Upper lobe of left lung (tissue), 4 donors: ENCODE results near the gene SYNE2.

Experiments
- EP300 ChIP-seq, 4 donors: sonication (generic); formaldehyde crosslinking; IDR thresholded peaks; one replicate each; pipeline ENCODE4 v1.5.1; 2017; ENCODE audit warnings: antibody characterized with exemption in 4 of 4, control low read depth in 2 of 4
- POLR2A ChIP-seq, 4 donors: fragments of 450-650 bp; IDR thresholded peaks; one replicate each; pipeline ENCODE4 v1.5.1; 2016 to 2017; ENCODE audit warnings: antibody characterized with exemption in 4 of 4, mild to moderate bottlenecking in 2 of 4
- POLR2AphosphoS5 ChIP-seq, 2 donors: sonication (generic); formaldehyde crosslinking; IDR thresholded peaks; one replicate each; pipeline ENCODE4 v1.5.1; 2017; ENCODE audit warnings: antibody characterized with exemption in 2 of 2
- TF ChIP-seq, protein P1 (sequence below), 6 experiments: fragments of 450-650 bp in 4 of 6; fragments of 200-600 bp in 2 of 6; sonication (generic) in 2 of 6; IDR thresholded peaks; one replicate each; pipeline ENCODE4 v1.5.1; 2016 to 2019; ENCODE audit warnings: antibody characterized with exemption in 6 of 6

DNA sequence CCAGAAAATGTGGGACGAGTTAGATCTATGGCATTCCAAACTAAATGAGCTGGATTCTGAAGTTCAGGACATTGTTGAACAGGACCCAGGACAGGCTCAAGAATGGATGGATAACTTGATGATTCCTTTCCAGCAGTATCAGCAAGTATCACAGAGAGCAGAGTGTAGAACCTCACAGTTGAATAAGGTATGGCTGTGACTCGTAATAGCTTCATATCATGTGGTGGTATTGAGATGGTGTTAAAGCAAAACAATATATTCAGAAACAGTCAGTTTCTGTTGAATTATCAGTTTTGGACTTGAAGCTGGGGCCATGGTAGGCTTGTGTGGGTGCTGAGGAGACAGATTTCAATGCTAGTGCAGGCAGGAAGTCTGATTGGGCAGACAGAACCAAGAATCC is 227.6 kb downstream of the SYNE2 start:
- TF ChIP-seq, protein P1, sequence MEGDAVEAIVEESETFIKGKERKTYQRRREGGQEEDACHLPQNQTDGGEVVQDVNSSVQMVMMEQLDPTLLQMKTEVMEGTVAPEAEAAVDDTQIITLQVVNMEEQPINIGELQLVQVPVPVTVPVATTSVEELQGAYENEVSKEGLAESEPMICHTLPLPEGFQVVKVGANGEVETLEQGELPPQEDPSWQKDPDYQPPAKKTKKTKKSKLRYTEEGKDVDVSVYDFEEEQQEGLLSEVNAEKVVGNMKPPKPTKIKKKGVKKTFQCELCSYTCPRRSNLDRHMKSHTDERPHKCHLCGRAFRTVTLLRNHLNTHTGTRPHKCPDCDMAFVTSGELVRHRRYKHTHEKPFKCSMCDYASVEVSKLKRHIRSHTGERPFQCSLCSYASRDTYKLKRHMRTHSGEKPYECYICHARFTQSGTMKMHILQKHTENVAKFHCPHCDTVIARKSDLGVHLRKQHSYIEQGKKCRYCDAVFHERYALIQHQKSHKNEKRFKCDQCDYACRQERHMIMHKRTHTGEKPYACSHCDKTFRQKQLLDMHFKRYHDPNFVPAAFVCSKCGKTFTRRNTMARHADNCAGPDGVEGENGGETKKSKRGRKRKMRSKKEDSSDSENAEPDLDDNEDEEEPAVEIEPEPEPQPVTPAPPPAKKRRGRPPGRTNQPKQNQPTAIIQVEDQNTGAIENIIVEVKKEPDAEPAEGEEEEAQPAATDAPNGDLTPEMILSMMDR (IDR thresholded peaks at IDR 0.05), result no peak
- TF ChIP-seq POLR2A (IDR thresholded peaks at IDR 0.05), result no peak
- TF ChIP-seq POLR2AphosphoS5 (IDR thresholded peaks at IDR 0.05), result no peak
- no peak for TF ChIP-seq EP300 (IDR thresholded peaks at IDR 0.05)
